Testis (tissue), 2 donors: ENCODE data around the gene CHST2.

Source experiments
- POLR2A ChIP-seq: fragments of 450-650 bp; IDR thresholded peaks from one replicate; pipeline ENCODE4 v1.6.1; 2017; ENCODE audit warnings: antibody characterized with exemption, mild to moderate bottlenecking, moderate library complexity
- TF ChIP-seq, protein P1 (sequence below), 3 experiments: fragments of 450-650 bp in 2 of 3; fragments of 200-600 bp in 1 of 3; sonication (generic) in 1 of 3; IDR thresholded peaks; one replicate each; pipeline ENCODE4 v1.5.1; 2016 to 2019; ENCODE audit warnings: antibody characterized with exemption in 3 of 3, mild to moderate bottlenecking in 2 of 3, moderate library complexity in 1 of 3

GRCh38 chr3:143101792-143102381 lies 17.7 kb upstream of the CHST2 start:
- TF ChIP-seq, protein P1, sequence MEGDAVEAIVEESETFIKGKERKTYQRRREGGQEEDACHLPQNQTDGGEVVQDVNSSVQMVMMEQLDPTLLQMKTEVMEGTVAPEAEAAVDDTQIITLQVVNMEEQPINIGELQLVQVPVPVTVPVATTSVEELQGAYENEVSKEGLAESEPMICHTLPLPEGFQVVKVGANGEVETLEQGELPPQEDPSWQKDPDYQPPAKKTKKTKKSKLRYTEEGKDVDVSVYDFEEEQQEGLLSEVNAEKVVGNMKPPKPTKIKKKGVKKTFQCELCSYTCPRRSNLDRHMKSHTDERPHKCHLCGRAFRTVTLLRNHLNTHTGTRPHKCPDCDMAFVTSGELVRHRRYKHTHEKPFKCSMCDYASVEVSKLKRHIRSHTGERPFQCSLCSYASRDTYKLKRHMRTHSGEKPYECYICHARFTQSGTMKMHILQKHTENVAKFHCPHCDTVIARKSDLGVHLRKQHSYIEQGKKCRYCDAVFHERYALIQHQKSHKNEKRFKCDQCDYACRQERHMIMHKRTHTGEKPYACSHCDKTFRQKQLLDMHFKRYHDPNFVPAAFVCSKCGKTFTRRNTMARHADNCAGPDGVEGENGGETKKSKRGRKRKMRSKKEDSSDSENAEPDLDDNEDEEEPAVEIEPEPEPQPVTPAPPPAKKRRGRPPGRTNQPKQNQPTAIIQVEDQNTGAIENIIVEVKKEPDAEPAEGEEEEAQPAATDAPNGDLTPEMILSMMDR (IDR thresholded peaks at IDR 0.05): no peak
- no peak for TF ChIP-seq POLR2A
